RCC 7860 (cell line): ENCODE data around the gene TMEM225B.
"Not testable (repeated sequence)": the region's sequence is repeated elsewhere in the genome, so short reads cannot be mapped to it uniquely, and the experiment has no call there.

Source experiments
- DNase-seq: peaks from one replicate; pipeline ENCODE4 v3.0.0-alpha.2; 2015; ENCODE audit warnings: low spot score
- FAIRE-seq: peaks from 2 replicates; lab custom pipeline; 2012; peaks lifted over from hg19 to GRCh38; lab: Jason Lieb, UNC

The TMEM225B gene

DNA sequence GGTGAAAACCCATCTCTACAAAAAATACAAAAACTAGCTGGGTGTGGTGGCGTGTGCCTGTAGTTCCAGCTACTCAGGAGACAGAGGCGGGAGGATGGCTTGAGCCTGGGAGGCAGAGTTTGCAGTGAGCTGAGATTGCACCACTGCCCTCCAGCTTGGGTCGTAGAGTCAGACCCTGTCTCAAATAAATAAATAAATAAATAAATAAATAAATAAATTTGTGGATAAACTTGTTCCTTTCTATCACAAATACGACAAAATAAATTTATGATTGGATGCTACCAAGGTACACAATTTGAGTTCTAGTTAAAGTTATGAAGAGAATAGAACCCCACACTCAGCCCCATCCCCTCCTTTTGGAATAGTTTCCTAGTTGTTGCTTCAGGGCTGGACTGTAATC is 55.2 kb downstream of the TMEM225B start:
- DNase-seq, result not testable (repeated sequence)

GRCh38 chr7:99653754-99654153 is 55.7 kb downstream of the TMEM225B start:
- no peak for DNase-seq
- FAIRE-seq, result no peak

More for the DNA sequence above, 55.2 kb downstream of the TMEM225B start:
- FAIRE-seq, result not testable (repeated sequence)

GRCh38 chr7:99654626-99655025 is 56.6 kb downstream of the TMEM225B start:
- DNase-seq, FAIRE-seq: not testable (repeated sequence)

GRCh38 chr7:99657879-99658278 is 59.8 kb downstream of the TMEM225B start:
- not testable (repeated sequence) for FAIRE-seq, DNase-seq
